H1 (cell line): ENCODE results near the gene BCL2L14. TPM values are rescaled to one million over a fixed set of nuclear protein-coding genes. Genes with fewer than 3 reads are reported as not detected.

Experiments used
- CTCF ChIA-PET: fragments of 300-600 bp; sonication (Branson Sonifier 250); formaldehyde crosslinking; loops from one replicate; lab custom pipeline; 2021; ENCODE audit not compliant: partially characterized antibody; lab: Charles Lee
- POLR2A ChIA-PET: fragments of 300-600 bp; sonication (Branson Sonifier 250); formaldehyde crosslinking; loops from one replicate; lab custom pipeline; 2021; ENCODE audit warnings: inconsistent platforms; ENCODE audit not compliant: partially characterized antibody; lab: Charles Lee
- DNase-seq, 2 experiments: peaks; one replicate each; pipeline versions ENCODE4 v3.0.0 to v3.0.0-alpha.2; 2010 to 2022; ENCODE audit warnings: low spot score in 2 of 2, low read depth in 1 of 2, mixed read lengths in 1 of 2
- FAIRE-seq: peaks from 2 replicates; lab custom pipeline; 2011; peaks lifted over from hg19 to GRCh38; lab: Jason Lieb, UNC
- H2AFZ ChIP-seq: 2 replicates; pipeline ENCODE4 v1.8.1; 2012; ENCODE audit warnings: low read length, inconsistent platforms
- H2AK5ac ChIP-seq: 2 replicates; pipeline ENCODE4 v1.6.1; 2013; ENCODE audit warnings: low read depth, low read length
- H2BK120ac ChIP-seq: replicated peaks from 2 replicates; pipeline ENCODE3; 2013; ENCODE audit warnings: low read depth, low read length, inconsistent platforms
- H2BK12ac ChIP-seq: 2 replicates; pipeline ENCODE4 v1.6.1; 2013; ENCODE audit warnings: low read depth, low read length
- H2BK15ac ChIP-seq: 2 replicates; pipeline ENCODE4 v1.6.1; 2013; ENCODE audit warnings: low read length
- H2BK20ac ChIP-seq: 2 replicates; pipeline ENCODE4 v1.6.1; 2013; ENCODE audit warnings: low read length
- H2BK5ac ChIP-seq: 2 replicates; pipeline ENCODE4 v1.6.1; 2013; ENCODE audit warnings: low read depth, low read length
- H3K14ac ChIP-seq: 2 replicates; pipeline ENCODE4 v1.6.1; 2013; ENCODE audit warnings: inconsistent platforms; ENCODE audit not compliant: insufficient read length
- H3K18ac ChIP-seq: 2 replicates; pipeline ENCODE4 v1.6.1; 2013; ENCODE audit warnings: low read length; ENCODE audit errors: extremely low read depth
- H3K23ac ChIP-seq: 2 replicates; pipeline ENCODE4 v1.6.1; 2013; ENCODE audit warnings: inconsistent platforms; ENCODE audit not compliant: insufficient read length
- H3K23me2 ChIP-seq: 2 replicates; pipeline ENCODE4 v1.6.1; 2013; ENCODE audit warnings: low read depth, low read length
- H3K27ac ChIP-seq: 2 replicates; pipeline ENCODE4 v1.6.1; 2011; ENCODE audit warnings: low read depth, low read length, inconsistent platforms
- H3K27me3 ChIP-seq, 4 experiments: replicated peaks in 1 of 4; 1 replicate in 1 of 4; 2 replicates in 3 of 4; pipeline versions ENCODE4 v1.6.1 to v1.8.1; 2011 to 2013; ENCODE audit warnings: low read length in 3 of 4, mild to moderate bottlenecking in 3 of 4, inconsistent platforms in 2 of 4, mixed read lengths in 2 of 4, moderate library complexity in 1 of 4; ENCODE audit not compliant: control insufficient read depth in 3 of 4, insufficient read depth in 3 of 4; ENCODE audit errors: extremely low read depth in 1 of 4
- H3K36me3 ChIP-seq, 4 experiments: 2 replicates each; pipeline versions ENCODE4 v1.6.1 to v1.8.1; 2011 to 2013; ENCODE audit warnings: mild to moderate bottlenecking in 4 of 4, low read length in 3 of 4, moderate library complexity in 2 of 4, control low read depth in 1 of 4, inconsistent platforms in 1 of 4; ENCODE audit not compliant: insufficient read depth in 4 of 4, control insufficient read depth in 2 of 4
- H3K4ac ChIP-seq: replicated peaks from 2 replicates; pipeline ENCODE3; 2013; ENCODE audit warnings: low read length, low read depth, mixed read lengths, inconsistent platforms; ENCODE audit not compliant: insufficient read length
- H3K4me1 ChIP-seq, 4 experiments: replicated peaks in 1 of 4; 1 replicate in 1 of 4; 2 replicates in 3 of 4; pipeline versions ENCODE4 v1.6.1 to v1.8.1; 2011 to 2013; ENCODE audit warnings: low read length in 3 of 4, inconsistent platforms in 2 of 4, mixed read lengths in 1 of 4; ENCODE audit not compliant: insufficient read depth in 4 of 4, control insufficient read depth in 3 of 4
- H3K4me2 ChIP-seq, 2 experiments: 2 replicates each; pipeline versions ENCODE4 v1.6.1 to v1.8.1; 2011 to 2013; ENCODE audit warnings: low read depth in 2 of 2, low read length in 2 of 2, control low read depth in 1 of 2, inconsistent platforms in 1 of 2, mild to moderate bottlenecking in 1 of 2; ENCODE audit not compliant: insufficient read depth in 1 of 2
- H3K4me3 ChIP-seq, 4 experiments: fragments of 200-600, 300-600 bp in 1 of 4; sonication (generic), shearing (Covaris generic), sonication (Bioruptor Twin) in 1 of 4; 2 replicates each; pipeline versions ENCODE4 v1.5.1 to v1.8.1; 2011 to 2016; ENCODE audit warnings: low read length in 4 of 4, low read depth in 3 of 4, control low read depth in 2 of 4, inconsistent platforms in 2 of 4, mild to moderate bottlenecking in 2 of 4, mixed read lengths in 1 of 4, moderate library complexity in 1 of 4; ENCODE audit not compliant: insufficient read depth in 2 of 4; ENCODE audit errors: extremely low read depth in 1 of 4
- H3K56ac ChIP-seq: replicated peaks from 2 replicates; pipeline ENCODE3; 2013; ENCODE audit warnings: low read depth, mild to moderate bottlenecking, mixed read lengths, low read length, inconsistent platforms; ENCODE audit not compliant: insufficient read length
- H3K79me1 ChIP-seq: 2 replicates; pipeline ENCODE4 v1.6.1; 2013; ENCODE audit warnings: low read depth, low read length, control low read depth
- H3K79me2 ChIP-seq, 2 experiments: 2 replicates each; pipeline versions ENCODE4 v1.6.1 to v1.8.1; 2012 to 2013; ENCODE audit warnings: low read length in 2 of 2, mild to moderate bottlenecking in 2 of 2, inconsistent platforms in 1 of 2; ENCODE audit not compliant: insufficient read depth in 2 of 2, control insufficient read depth in 1 of 2
- H3K9ac ChIP-seq, 4 experiments: replicated peaks in 1 of 4; 1 replicate in 1 of 4; 2 replicates in 3 of 4; pipeline versions ENCODE4 v1.6.1 to v1.8.1; 2011 to 2013; ENCODE audit warnings: low read depth in 3 of 4, low read length in 3 of 4, control low read depth in 2 of 4, mild to moderate bottlenecking in 2 of 4, moderate library complexity in 2 of 4, inconsistent platforms in 1 of 4; ENCODE audit errors: extremely low read depth in 1 of 4
- H3K9me3 ChIP-seq, 2 experiments: 2 replicates each; pipeline versions ENCODE4 v1.6.1 to v1.8.1; 2012 to 2013; ENCODE audit warnings: mild to moderate bottlenecking in 2 of 2, moderate library complexity in 2 of 2, control low read depth in 1 of 2, inconsistent platforms in 1 of 2, low read depth in 1 of 2, low read length in 1 of 2, mixed read lengths in 1 of 2; ENCODE audit not compliant: insufficient read depth in 2 of 2
- H4K20me1 ChIP-seq, 2 experiments: replicated peaks in 1 of 2; 2 replicates each; pipeline versions ENCODE3 to v1.8.1; 2011 to 2013; ENCODE audit warnings: inconsistent platforms in 2 of 2, low read length in 2 of 2, mild to moderate bottlenecking in 1 of 2; ENCODE audit not compliant: insufficient read depth in 2 of 2, control insufficient read depth in 1 of 2
- H4K5ac ChIP-seq: 2 replicates; pipeline ENCODE4 v1.6.1; 2013; ENCODE audit warnings: low read length, low read depth, mixed read lengths, inconsistent platforms; ENCODE audit not compliant: insufficient read length
- H4K8ac ChIP-seq: 2 replicates; pipeline ENCODE4 v1.8.0; 2013; ENCODE audit warnings: mild to moderate bottlenecking, moderate library complexity, low read length, inconsistent platforms; ENCODE audit not compliant: insufficient read depth; ENCODE audit errors: extremely low read depth
- H4K91ac ChIP-seq: replicated peaks from 2 replicates; pipeline ENCODE3; 2013; ENCODE audit warnings: low read length, mixed read lengths, inconsistent platforms; ENCODE audit not compliant: insufficient read length
- CBX8 ChIP-seq: fragments of 300-800, 300-1000 bp; sonication (generic); IDR thresholded peaks from 2 replicates; pipeline ENCODE4 v1.7.1; 2016; ENCODE audit warnings: low read depth, low read length, borderline replicate concordance
- JUND ChIP-seq: IDR thresholded peaks from 2 replicates; pipeline ENCODE4 v1.6.1; 2011; ENCODE audit warnings: mild to moderate bottlenecking, improper control_type of control experiment, low read length
- SIN3A ChIP-seq, 2 experiments: IDR thresholded peaks in 1 of 2; conservative IDR thresholded peaks in 1 of 2; 2 replicates each; pipeline ENCODE4 v1.6.1; 2011 to 2012; ENCODE audit warnings: low read length in 2 of 2, improper control_type of control experiment in 1 of 2, low read depth in 1 of 2, mild to moderate bottlenecking in 1 of 2
- TBP ChIP-seq: IDR thresholded peaks from 2 replicates; pipeline ENCODE4 v1.6.1; 2011; ENCODE audit warnings: low read depth, low read length, improper control_type of control experiment
- polyA plus RNA-seq, 7 experiments: library from polyadenylated mRNA; depleted of rRNA in 3 of 7; stranded (reverse) in 5 of 7; unstranded in 2 of 7; fragments of >200 nt in 5 of 7; fragments of 200-250 nt in 2 of 7; gene quantifications; 1 replicate in 5 of 7; 2 replicates in 1 of 7; 4 replicates in 1 of 7; pipeline versions ENCODE4 v1.2.1 to v1.2.3, GENCODE V29; 2011 to 2013; ENCODE audit warnings: missing spikeins in 2 of 7, mixed read lengths in 2 of 7
- total RNA-seq: library from RNA; stranded (reverse); fragmentation: NEBNext Ultra II Directional; extraction: Animal tissue kit (Norgen Biotek cat#: 25700); gene quantifications from 2 replicates; pipeline ENCODE4 v1.2.1, GENCODE V29; 2021

Gene BCL2L14
- total and polyA plus RNA-seq, 2 of the 8 experiments (the other 6 are each of a cell fraction or from before 2014, with no cell fraction given) = 0.80 to 2.4 TPM

- H4K5ac ChIP-seq = no peak overlapping the region
- H2AFZ ChIP-seq = no peak overlapping the region
- H3K9me3 ChIP-seq = no peaks in the 10 kb centered on the region
- FAIRE-seq (no peak), DNase-seq (no peak)
- no peaks in the 10 kb centered on the region for H3K36me3 ChIP-seq
- no peak overlapping the region for H2BK5ac ChIP-seq
- peaks cover 0 to 3% (median 2%) of the 10 kb centered on the region in 4 experiments; a peak in 3 of 7 replicates for H3K4me1 ChIP-seq
- H2BK20ac ChIP-seq = no peak overlapping the region
- H3K4me2 ChIP-seq = no peak overlapping the region
- no peak overlapping the region for H3K56ac ChIP-seq
- H2BK12ac ChIP-seq = no peak overlapping the region
- no peaks in the 10 kb centered on the region for H3K79me1 ChIP-seq
- H3K4me3 ChIP-seq = no peak overlapping the region
- H3K18ac ChIP-seq = no peak overlapping the region
- H4K8ac ChIP-seq = no peak overlapping the region
- no peak overlapping the region for H2BK15ac ChIP-seq
- no peaks in the 10 kb centered on the region; a peak in 1 of 7 replicates for H3K27me3 ChIP-seq
- H3K27ac ChIP-seq = no peak overlapping the region
- H3K23ac ChIP-seq = no peak overlapping the region
- POLR2A ChIA-PET = interaction anchor here (1.3 kb wide), 1 partner anchor 9 kb away, joined by 4 read pairs; no protein-coding TSS in a partner anchor
- no peaks in the 10 kb centered on the region for H3K23me2 ChIP-seq
- no peak overlapping the region for H4K91ac ChIP-seq
- no peak overlapping the region for H3K9ac ChIP-seq
- no peak overlapping the region for H2BK120ac ChIP-seq
- H2AK5ac ChIP-seq = no peak overlapping the region
- no peak overlapping the region for H3K4ac ChIP-seq
- CTCF ChIA-PET = interaction anchor here (0.7 to 4.2 kb wide), 26 partner anchors 10 to 846 kb away, joined by 3 to 19 read pairs (median 4); partner anchors contain the start of gene BORCS5
- no peaks in the 10 kb centered on the region for H3K79me2 ChIP-seq
- no peaks in the 10 kb centered on the region for H4K20me1 ChIP-seq
- H3K14ac ChIP-seq = no peak overlapping the region
- TF ChIP-seq JUND (no peak), CBX8 (no peak), SIN3A (conservative IDR thresholded peaks at IDR 0.05 in 1 of 2, IDR thresholded peaks at IDR 0.05 in 1 of 2; ENCODE audit: low read depth in 1 of 2, low read length in 2 of 2) (no peak), TBP (no peak)
Observed at GRCh38 chr12:12036901-12037300, 33.8 kb upstream of the BCL2L14 start.
